K562 (cell line): ENCODE results near the gene NEFH. TPM values are rescaled to one million over a fixed set of nuclear protein-coding genes. Genes with fewer than 3 reads are reported as not detected.

Source experiments
- CREM ChIP-seq: IDR thresholded peaks from 2 replicates; pipeline ENCODE4 v1.6.1; 2014; ENCODE audit warnings: antibody characterized with exemption, low read depth
- KLF10 ChIP-seq: fragments of 250-450 bp; sonication (Bioruptor Pico); IDR thresholded peaks from 2 replicates; pipeline ENCODE4 v1.6.1; 2021; ENCODE audit warnings: matching md5 sums
- LARP7 ChIP-seq: fragments of 450-650 bp; IDR thresholded peaks from 2 replicates; pipeline ENCODE4 v1.6.1; 2016
- RFX7 ChIP-seq: fragments of 250-450 bp; sonication (Bioruptor Pico); IDR thresholded peaks from 2 replicates; pipeline ENCODE4 v1.5.1; 2021; ENCODE audit warnings: mild to moderate bottlenecking
- RNF2 ChIP-seq: sonication (generic); IDR thresholded peaks from 2 replicates; pipeline ENCODE4 v1.6.1; 2016
- TAL1 ChIP-seq: fragments of 450-650 bp; IDR thresholded peaks from 2 replicates; pipeline ENCODE4 v1.6.1; 2016; ENCODE audit warnings: mild to moderate bottlenecking
- TCF3 ChIP-seq: sonication (generic); formaldehyde crosslinking; IDR thresholded peaks from 2 replicates; pipeline ENCODE4 v1.4.0; 2020; ENCODE audit warnings: mild to moderate bottlenecking, missing genetic modification reagents
- TCFL5 ChIP-seq: fragments of 250-450 bp; sonication (Bioruptor Pico); conservative IDR thresholded peaks from 2 replicates; pipeline ENCODE4 v1.6.1; 2021; ENCODE audit warnings: mild to moderate bottlenecking, moderate library complexity, matching md5 sums
- ZBTB1 ChIP-seq: sonication (generic); formaldehyde crosslinking; IDR thresholded peaks from 2 replicates; pipeline ENCODE4 v1.8.1; 2023; ENCODE audit warnings: missing genetic modification reagents, low read depth, mild to moderate bottlenecking, borderline replicate concordance
- ZFP36 ChIP-seq: fragments of 150-350 bp; IDR thresholded peaks from 2 replicates; pipeline ENCODE4 v1.6.1; 2018; ENCODE audit warnings: low read length, low read depth; ENCODE audit not compliant: partially characterized antibody
- polyA plus RNA-seq, 8 experiments: library from polyadenylated mRNA; depleted of rRNA in 4 of 8; stranded (reverse) in 5 of 8; unstranded in 3 of 8; fragments of >200 nt; fragmentation: Nextera tagmentation in 2 of 8; fragmentation: Illumina TruSeq in 1 of 8; extraction: Ambion mirVana in 2 of 8; extraction: Trizol in 1 of 8; gene quantifications; 2 replicates each; pipeline versions ENCODE4 v1.2.1 to v1.2.3, GENCODE V29; 2011 to 2014; ENCODE audit warnings: inconsistent platforms in 1 of 8, missing spikeins in 1 of 8
- total RNA-seq, 7 experiments: library from RNA; depleted of rRNA in 6 of 7; stranded (reverse); fragments of >200 nt in 6 of 7; fragmentation: Illumina TruSeq in 2 of 7; extraction: Trizol in 2 of 7; gene quantifications; 2 replicates each; pipeline versions ENCODE4 v1.2.1 to v1.2.3, GENCODE V29; 2011 to 2021; ENCODE audit warnings: low replicate concordance in 1 of 7
- TF ChIP-seq, protein P1 (sequence below): fragments of 250-450 bp; sonication (Bioruptor Pico); IDR thresholded peaks from 2 replicates; pipeline ENCODE4 v1.4.0; 2020; ENCODE audit warnings: mild to moderate bottlenecking, moderate library complexity, borderline replicate concordance
- TF ChIP-seq, protein P2 (sequence below), 2 experiments: fragments of 450-650 bp; conservative IDR thresholded peaks; 2 replicates each; pipeline ENCODE4 v1.6.1; 2017; ENCODE audit warnings: mild to moderate bottlenecking in 2 of 2, moderate library complexity in 2 of 2
- TF ChIP-seq, protein P3 (sequence below), 2 experiments: fragments of 450-650 bp in 1 of 2; sonication (generic) in 1 of 2; formaldehyde crosslinking in 1 of 2; IDR thresholded peaks; 2 replicates each; pipeline versions ENCODE4 v1.7.1 to v1.9.0; 2016 to 2022; ENCODE audit warnings: inconsistent platforms in 1 of 2, mild to moderate bottlenecking in 1 of 2, missing genetic modification reagents in 1 of 2

NEFH gene
- total and polyA plus RNA-seq, 9 of the 15 experiments (the other 6 are each of a cell fraction or from before 2014, with no cell fraction given) = 2.3 to 26.9 (median 10.8) TPM

DNA sequence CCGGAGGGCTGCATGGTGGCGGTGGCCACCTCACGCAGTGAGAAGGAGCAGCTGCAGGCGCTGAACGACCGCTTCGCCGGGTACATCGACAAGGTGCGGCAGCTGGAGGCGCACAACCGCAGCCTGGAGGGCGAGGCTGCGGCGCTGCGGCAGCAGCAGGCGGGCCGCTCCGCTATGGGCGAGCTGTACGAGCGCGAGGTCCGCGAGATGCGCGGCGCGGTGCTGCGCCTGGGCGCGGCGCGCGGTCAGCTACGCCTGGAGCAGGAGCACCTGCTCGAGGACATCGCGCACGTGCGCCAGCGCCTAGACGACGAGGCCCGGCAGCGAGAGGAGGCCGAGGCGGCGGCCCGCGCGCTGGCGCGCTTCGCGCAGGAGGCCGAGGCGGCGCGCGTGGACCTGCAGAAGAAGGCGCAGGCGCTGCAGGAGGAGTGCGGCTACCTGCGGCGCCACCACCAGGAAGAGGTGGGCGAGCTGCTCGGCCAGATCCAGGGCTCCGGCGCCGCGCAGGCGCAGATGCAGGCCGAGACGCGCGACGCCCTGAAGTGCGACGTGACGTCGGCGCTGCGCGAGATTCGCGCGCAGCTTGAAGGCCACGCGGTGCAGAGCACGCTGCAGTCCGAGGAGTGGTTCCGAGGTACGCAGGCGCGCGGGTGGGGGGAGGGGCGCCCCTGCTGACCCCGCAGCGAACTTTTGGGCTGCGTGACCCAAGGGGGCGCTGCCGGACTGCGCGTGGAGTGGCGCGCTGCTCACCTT lies 670 bp downstream of the NEFH start (continued):
- TF ChIP-seq ZBTB1 (CRISPR knock-in tag) = peak; percentile 85
- 0 out of 2 replicates have a peak, but pooled peaks have one; percentile 23 for TF ChIP-seq TCF3 (CRISPR knock-in tag)
- no peak for TF ChIP-seq TCFL5 (CRISPR knock-in tag)
- TF ChIP-seq RFX7 (CRISPR knock-in tag) = no peak
- TF ChIP-seq, protein P1, sequence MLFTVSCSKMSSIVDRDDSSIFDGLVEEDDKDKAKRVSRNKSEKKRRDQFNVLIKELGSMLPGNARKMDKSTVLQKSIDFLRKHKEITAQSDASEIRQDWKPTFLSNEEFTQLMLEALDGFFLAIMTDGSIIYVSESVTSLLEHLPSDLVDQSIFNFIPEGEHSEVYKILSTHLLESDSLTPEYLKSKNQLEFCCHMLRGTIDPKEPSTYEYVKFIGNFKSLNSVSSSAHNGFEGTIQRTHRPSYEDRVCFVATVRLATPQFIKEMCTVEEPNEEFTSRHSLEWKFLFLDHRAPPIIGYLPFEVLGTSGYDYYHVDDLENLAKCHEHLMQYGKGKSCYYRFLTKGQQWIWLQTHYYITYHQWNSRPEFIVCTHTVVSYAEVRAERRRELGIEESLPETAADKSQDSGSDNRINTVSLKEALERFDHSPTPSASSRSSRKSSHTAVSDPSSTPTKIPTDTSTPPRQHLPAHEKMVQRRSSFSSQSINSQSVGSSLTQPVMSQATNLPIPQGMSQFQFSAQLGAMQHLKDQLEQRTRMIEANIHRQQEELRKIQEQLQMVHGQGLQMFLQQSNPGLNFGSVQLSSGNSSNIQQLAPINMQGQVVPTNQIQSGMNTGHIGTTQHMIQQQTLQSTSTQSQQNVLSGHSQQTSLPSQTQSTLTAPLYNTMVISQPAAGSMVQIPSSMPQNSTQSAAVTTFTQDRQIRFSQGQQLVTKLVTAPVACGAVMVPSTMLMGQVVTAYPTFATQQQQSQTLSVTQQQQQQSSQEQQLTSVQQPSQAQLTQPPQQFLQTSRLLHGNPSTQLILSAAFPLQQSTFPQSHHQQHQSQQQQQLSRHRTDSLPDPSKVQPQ (CRISPR knock-in tag) = no peak
- TF ChIP-seq, protein P2, sequence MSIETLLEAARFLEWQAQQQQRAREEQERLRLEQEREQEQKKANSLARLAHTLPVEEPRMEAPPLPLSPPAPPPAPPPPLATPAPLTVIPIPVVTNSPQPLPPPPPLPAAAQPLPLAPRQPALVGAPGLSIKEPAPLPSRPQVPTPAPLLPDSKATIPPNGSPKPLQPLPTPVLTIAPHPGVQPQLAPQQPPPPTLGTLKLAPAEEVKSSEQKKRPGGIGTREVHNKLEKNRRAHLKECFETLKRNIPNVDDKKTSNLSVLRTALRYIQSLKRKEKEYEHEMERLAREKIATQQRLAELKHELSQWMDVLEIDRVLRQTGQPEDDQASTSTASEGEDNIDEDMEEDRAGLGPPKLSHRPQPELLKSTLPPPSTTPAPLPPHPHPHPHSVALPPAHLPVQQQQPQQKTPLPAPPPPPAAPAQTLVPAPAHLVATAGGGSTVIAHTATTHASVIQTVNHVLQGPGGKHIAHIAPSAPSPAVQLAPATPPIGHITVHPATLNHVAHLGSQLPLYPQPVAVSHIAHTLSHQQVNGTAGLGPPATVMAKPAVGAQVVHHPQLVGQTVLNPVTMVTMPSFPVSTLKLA (conservative IDR thresholded peaks at IDR 0.05) = peak; percentile 91 to 94
- TF ChIP-seq KLF10 (CRISPR knock-in tag) = no peak
- TF ChIP-seq CREM = peak; percentile 97
- TF ChIP-seq ZFP36 = peak; percentile 86
- TF ChIP-seq, protein P3, sequence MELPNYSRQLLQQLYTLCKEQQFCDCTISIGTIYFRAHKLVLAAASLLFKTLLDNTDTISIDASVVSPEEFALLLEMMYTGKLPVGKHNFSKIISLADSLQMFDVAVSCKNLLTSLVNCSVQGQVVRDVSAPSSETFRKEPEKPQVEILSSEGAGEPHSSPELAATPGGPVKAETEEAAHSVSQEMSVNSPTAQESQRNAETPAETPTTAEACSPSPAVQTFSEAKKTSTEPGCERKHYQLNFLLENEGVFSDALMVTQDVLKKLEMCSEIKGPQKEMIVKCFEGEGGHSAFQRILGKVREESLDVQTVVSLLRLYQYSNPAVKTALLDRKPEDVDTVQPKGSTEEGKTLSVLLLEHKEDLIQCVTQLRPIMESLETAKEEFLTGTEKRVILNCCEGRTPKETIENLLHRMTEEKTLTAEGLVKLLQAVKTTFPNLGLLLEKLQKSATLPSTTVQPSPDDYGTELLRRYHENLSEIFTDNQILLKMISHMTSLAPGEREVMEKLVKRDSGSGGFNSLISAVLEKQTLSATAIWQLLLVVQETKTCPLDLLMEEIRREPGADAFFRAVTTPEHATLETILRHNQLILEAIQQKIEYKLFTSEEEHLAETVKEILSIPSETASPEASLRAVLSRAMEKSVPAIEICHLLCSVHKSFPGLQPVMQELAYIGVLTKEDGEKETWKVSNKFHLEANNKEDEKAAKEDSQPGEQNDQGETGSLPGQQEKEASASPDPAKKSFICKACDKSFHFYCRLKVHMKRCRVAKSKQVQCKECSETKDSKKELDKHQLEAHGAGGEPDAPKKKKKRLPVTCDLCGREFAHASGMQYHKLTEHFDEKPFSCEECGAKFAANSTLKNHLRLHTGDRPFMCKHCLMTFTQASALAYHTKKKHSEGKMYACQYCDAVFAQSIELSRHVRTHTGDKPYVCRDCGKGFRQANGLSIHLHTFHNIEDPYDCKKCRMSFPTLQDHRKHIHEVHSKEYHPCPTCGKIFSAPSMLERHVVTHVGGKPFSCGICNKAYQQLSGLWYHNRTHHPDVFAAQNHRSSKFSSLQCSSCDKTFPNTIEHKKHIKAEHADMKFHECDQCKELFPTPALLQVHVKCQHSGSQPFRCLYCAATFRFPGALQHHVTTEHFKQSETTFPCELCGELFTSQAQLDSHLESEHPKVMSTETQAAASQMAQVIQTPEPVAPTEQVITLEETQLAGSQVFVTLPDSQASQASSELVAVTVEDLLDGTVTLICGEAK (IDR thresholded peaks at IDR 0.05) = no peak
- TF ChIP-seq, protein P3 (CRISPR knock-in tag; IDR thresholded peaks at IDR 0.05) = 0 out of 2 replicates have a peak, but pooled peaks have one; percentile 29
- TF ChIP-seq TAL1 = no peak
- TF ChIP-seq RNF2 = peak; percentile 77
- TF ChIP-seq LARP7 = no peak
